ENCODE data around the gene GALNT14.
"Not testable (repeated sequence)": the region's sequence is repeated elsewhere in the genome, so short reads cannot be mapped to it uniquely, and the experiment has no call there.

GALNT14 gene

GRCh38 chr2:31138037-31138962, at the start of gene GALNT14:
GALNT14 (minus strand) TSS chr2:31138440; CDS start chr2:31138086, 354 bp downstream.
- no peak for DNase-seq (ENCODE audit: low read depth)

GRCh38 chr2:31187166-31187565, 48.9 kb upstream of the GALNT14 start:
- DNase-seq (ENCODE audit: low read depth): no peak

GRCh38 chr2:31183973-31184372, 45.7 kb upstream of the GALNT14 start:
- not testable (repeated sequence) for DNase-seq (ENCODE audit: low read depth)

GRCh38 chr2:31176742-31177141, 38.5 kb upstream of the GALNT14 start:
- no peak for DNase-seq (ENCODE audit: low read depth)

GRCh38 chr2:31171142-31171541, 32.9 kb upstream of the GALNT14 start:
- DNase-seq (ENCODE audit: low read depth): no peak

GRCh38 chr2:31170071-31170698, 31.9 kb upstream of the GALNT14 start:
- DNase-seq (ENCODE audit: low read depth): no peak

GRCh38 chr2:31168291-31168690, 30.1 kb upstream of the GALNT14 start:
- DNase-seq (ENCODE audit: low read depth): no peak

GRCh38 chr2:31166925-31167324, 28.7 kb upstream of the GALNT14 start:
- DNase-seq (ENCODE audit: low read depth): no peak

GRCh38 chr2:31163011-31163539, 24.8 kb upstream of the GALNT14 start:
- no peak for DNase-seq (ENCODE audit: low read depth)

GRCh38 chr2:31161637-31162036, 23.4 kb upstream of the GALNT14 start:
- no peak for DNase-seq (ENCODE audit: low read depth)

- no peak for DNase-seq (ENCODE audit: low read depth)
Measured at GRCh38 chr2:31151501-31151900, 13.3 kb upstream of the GALNT14 start.

- DNase-seq (ENCODE audit: low read depth): no peak
Measured at GRCh38 chr2:31150120-31150670, 12.0 kb upstream of the GALNT14 start.

- DNase-seq (ENCODE audit: low read depth): no peak
Measured at GRCh38 chr2:31148514-31148913, 10.3 kb upstream of the GALNT14 start.

- DNase-seq (ENCODE audit: low read depth): no peak
Measured at GRCh38 chr2:31147645-31148044, 9.4 kb upstream of the GALNT14 start.

GRCh38 chr2:31142110-31142509, 3.9 kb upstream of the GALNT14 start:
- DNase-seq (ENCODE audit: low read depth): no peak

- no peak for DNase-seq (ENCODE audit: low read depth)
Measured at GRCh38 chr2:31141443-31142085, 3.3 kb upstream of the GALNT14 start.

GRCh38 chr2:31140151-31140550, 1.9 kb upstream of the GALNT14 start:
- no peak for DNase-seq (ENCODE audit: low read depth)

- DNase-seq (ENCODE audit: low read depth): no peak
Measured at GRCh38 chr2:31139671-31140070, 1.4 kb upstream of the GALNT14 start.

- DNase-seq (ENCODE audit: low read depth): no peak
Measured at GRCh38 chr2:31137211-31138036, 816 bp downstream of the GALNT14 start.

GRCh38 chr2:31136732-31137131, 1.5 kb downstream of the GALNT14 start:
- no peak for DNase-seq (ENCODE audit: low read depth)

GRCh38 chr2:31136000-31136399, 2.2 kb downstream of the GALNT14 start:
- DNase-seq (ENCODE audit: low read depth): no peak
